Neuronal stem cell (in vitro differentiated cells): ENCODE data around the gene GOLGA6L7.
"Not testable (repeated sequence)": the region's sequence is repeated elsewhere in the genome, so short reads cannot be mapped to it uniquely, and the experiment has no call there.

ENCODE experiments used
- DNase-seq: peaks from one replicate; pipeline ENCODE4 v3.0.0-alpha.2; 2013; ENCODE audit warnings: low spot score
- H2AFZ ChIP-seq: one replicate; pipeline ENCODE4 v1.6.1; 2013; ENCODE audit warnings: mild to moderate bottlenecking, low read length, inconsistent platforms
- H2AK5ac ChIP-seq: 2 replicates; pipeline ENCODE4 v1.6.1; 2013; ENCODE audit warnings: low read depth, mild to moderate bottlenecking, inconsistent platforms, low read length, moderate library complexity, mixed read lengths
- H2BK120ac ChIP-seq: 2 replicates; pipeline ENCODE4 v1.6.1; 2013; ENCODE audit warnings: low read depth, mild to moderate bottlenecking, inconsistent platforms, low read length, moderate library complexity, mixed read lengths
- H2BK12ac ChIP-seq: one replicate; pipeline ENCODE4 v1.6.1; 2013; ENCODE audit warnings: low read length, inconsistent platforms
- H2BK15ac ChIP-seq: 2 replicates; pipeline ENCODE4 v1.6.1; 2013; ENCODE audit warnings: mild to moderate bottlenecking, low read length, inconsistent platforms, mixed read lengths
- H2BK5ac ChIP-seq: one replicate; pipeline ENCODE4 v1.6.1; 2013; ENCODE audit warnings: inconsistent platforms, mild to moderate bottlenecking, low read length, moderate library complexity
- H3K14ac ChIP-seq: one replicate; pipeline ENCODE4 v1.6.1; 2013; ENCODE audit warnings: low read length, inconsistent platforms
- H3K18ac ChIP-seq: 2 replicates; pipeline ENCODE4 v1.6.1; 2013; ENCODE audit warnings: low read length, inconsistent platforms
- H3K23ac ChIP-seq: 2 replicates; pipeline ENCODE4 v1.6.1; 2013; ENCODE audit warnings: low read depth, mild to moderate bottlenecking, mixed read lengths, low read length, inconsistent platforms; ENCODE audit not compliant: poor library complexity
- H3K27ac ChIP-seq: replicated peaks from 3 replicates; pipeline ENCODE4 v1.5.1; 2013; ENCODE audit warnings: low read length, inconsistent platforms
- H3K27me3 ChIP-seq, 3 experiments: 2 replicates each; pipeline ENCODE4 v1.6.1; 2013; ENCODE audit warnings: low read length in 3 of 3, mild to moderate bottlenecking in 2 of 3, inconsistent platforms in 1 of 3, low read depth in 1 of 3, mixed read lengths in 1 of 3, moderate library complexity in 1 of 3; ENCODE audit not compliant: control insufficient read depth in 3 of 3, insufficient read depth in 3 of 3
- H3K36me3 ChIP-seq, 2 donors: replicated peaks in 1 of 2; 2 replicates each; pipeline ENCODE4 v1.6.1; 2013; ENCODE audit warnings: low read length in 2 of 2; ENCODE audit not compliant: control insufficient read depth in 2 of 2, insufficient read depth in 2 of 2
- H3K4ac ChIP-seq: 2 replicates; pipeline ENCODE4 v1.6.1; 2013; ENCODE audit warnings: inconsistent platforms, mild to moderate bottlenecking, low read length, moderate library complexity
- H3K4me1 ChIP-seq, 2 donors: 1 replicate in 1 of 2; 2 replicates in 1 of 2; pipeline ENCODE4 v1.6.1; 2013; ENCODE audit warnings: low read length in 2 of 2, low read depth in 1 of 2; ENCODE audit not compliant: control insufficient read depth in 2 of 2, insufficient read depth in 1 of 2
- H3K4me2 ChIP-seq: one replicate; pipeline ENCODE4 v1.6.1; 2013; ENCODE audit warnings: mild to moderate bottlenecking, low read length, inconsistent platforms; ENCODE audit not compliant: insufficient read depth, poor library complexity, severe bottlenecking
- H3K4me3 ChIP-seq, 2 donors: 2 replicates each; pipeline ENCODE4 v1.5.1; 2013; ENCODE audit warnings: low read length in 2 of 2, mild to moderate bottlenecking in 2 of 2, inconsistent platforms in 1 of 2, moderate library complexity in 1 of 2
- H3K79me1 ChIP-seq: one replicate; pipeline ENCODE4 v1.6.1; 2013; ENCODE audit warnings: low read depth, mild to moderate bottlenecking, inconsistent platforms, low read length, moderate library complexity
- H3K9ac ChIP-seq: one replicate; pipeline ENCODE4 v1.6.1; 2013; ENCODE audit warnings: mild to moderate bottlenecking, low read depth, low read length, inconsistent platforms; ENCODE audit not compliant: poor library complexity
- H3K9me3 ChIP-seq, 2 donors: replicated peaks in 1 of 2; 2 replicates each; pipeline versions ENCODE3 to v1.6.1; 2013; ENCODE audit warnings: low read length in 2 of 2, mild to moderate bottlenecking in 2 of 2, inconsistent platforms in 1 of 2, low read depth in 1 of 2, mixed read lengths in 1 of 2, moderate library complexity in 1 of 2; ENCODE audit not compliant: control insufficient read depth in 2 of 2, insufficient read depth in 1 of 2
- H4K8ac ChIP-seq: one replicate; pipeline ENCODE4 v1.6.1; 2013; ENCODE audit warnings: low read depth, mild to moderate bottlenecking, inconsistent platforms, low read length, moderate library complexity
- H4K91ac ChIP-seq: one replicate; pipeline ENCODE4 v1.6.1; 2013; ENCODE audit warnings: low read length, low read depth, mild to moderate bottlenecking, inconsistent platforms; ENCODE audit not compliant: poor library complexity
- WGBS, 2 donors: extraction: QIAGEN DNeasy Blood & Tissue Kit; methylation state at CpG; one replicate each; pipeline ENCODE4 v1.1.7; 2013; ENCODE audit warnings: missing lambda C conversion rate in 2 of 2, mixed read lengths in 1 of 2; ENCODE audit not compliant: insufficient read length in 2 of 2, insufficient replicate concordance in 1 of 2; ENCODE audit errors: extremely low coverage in 2 of 2; 5-methylcytosine and 5-hydroxymethylcytosine counted together

GOLGA6L7 gene

GRCh38 chr15:28800366-28800765, 48.1 kb downstream of the GOLGA6L7 start:
- H2AFZ ChIP-seq, H2BK120ac ChIP-seq, H3K36me3 ChIP-seq, H3K14ac ChIP-seq, H3K4ac ChIP-seq, H3K79me1 ChIP-seq, H2BK15ac ChIP-seq, H3K4me1 ChIP-seq, H3K27ac ChIP-seq, H3K9ac ChIP-seq, H3K4me3 ChIP-seq, H2BK5ac ChIP-seq, H4K91ac ChIP-seq, H3K9me3 ChIP-seq, H3K27me3 ChIP-seq, H3K4me2 ChIP-seq, H3K23ac ChIP-seq, H3K18ac ChIP-seq, H2BK12ac ChIP-seq, H4K8ac ChIP-seq, H2AK5ac ChIP-seq, DNase-seq: not testable (repeated sequence)
- WGBS, 2 donors: no CpG with 5 or more reads among the region's 2 CpGs

GRCh38 chr15:28798234-28798633, 50.2 kb downstream of the GOLGA6L7 start:
- not testable (repeated sequence) for H4K91ac ChIP-seq, H2BK120ac ChIP-seq, H2BK15ac ChIP-seq, H3K14ac ChIP-seq, H2BK5ac ChIP-seq, H3K23ac ChIP-seq, H3K18ac ChIP-seq, H3K36me3 ChIP-seq, H3K9me3 ChIP-seq, H3K4me3 ChIP-seq, H3K27me3 ChIP-seq, H3K79me1 ChIP-seq, H2BK12ac ChIP-seq, H3K4ac ChIP-seq, DNase-seq, H3K9ac ChIP-seq, H3K4me1 ChIP-seq, H2AK5ac ChIP-seq, H3K27ac ChIP-seq, H3K4me2 ChIP-seq, H4K8ac ChIP-seq
- H2AFZ ChIP-seq: peak overlapping the region; percentile 66
- no CpG with 5 or more reads among the region's 2 CpGs for WGBS, 2 donors

GRCh38 chr15:28794231-28794630, 54.2 kb downstream of the GOLGA6L7 start:
- not testable (repeated sequence) for H3K79me1 ChIP-seq, H2BK120ac ChIP-seq, H3K9me3 ChIP-seq, H3K4me2 ChIP-seq, H3K4me3 ChIP-seq, H4K8ac ChIP-seq, H3K4me1 ChIP-seq, H3K27me3 ChIP-seq, H2BK5ac ChIP-seq, H2AK5ac ChIP-seq, H3K27ac ChIP-seq, H3K9ac ChIP-seq, H2AFZ ChIP-seq, H3K14ac ChIP-seq, H3K36me3 ChIP-seq, H3K4ac ChIP-seq, DNase-seq, H2BK15ac ChIP-seq, H3K23ac ChIP-seq, H3K18ac ChIP-seq, H4K91ac ChIP-seq, H2BK12ac ChIP-seq
- no CpG with 5 or more reads among the region's 3 CpGs for WGBS, 2 donors
